PC-9 (cell line): ENCODE results near the gene LRRC59. TPM values are rescaled to one million over a fixed set of nuclear protein-coding genes. Genes with fewer than 3 reads are reported as not detected.

Experiments
- total RNA-seq: library from RNA; stranded (reverse); gene quantifications from 2 replicates; pipeline ENCODE4 v1.2.3, GENCODE V29; 2021

LRRC59 gene
- total RNA-seq, 1 experiment from 2014 or later: 102 TPM

Other genes starting within 250 kb of the LRRC59 start
- 34.0 and 35.8 TPM in 2 replicates for gene PPP1R9B, start 246.8 kb downstream of the LRRC59 start, total RNA-seq
- not detected in 2 replicates for gene SGCA, start 231.5 kb downstream of the LRRC59 start, total RNA-seq
- gene COL1A1, start 195.9 kb downstream of the LRRC59 start, total RNA-seq: 20.7 and 29.5 TPM in 2 replicates
- gene TMEM92, start 123.1 kb downstream of the LRRC59 start, total RNA-seq: 12.9 and 16.6 TPM in 2 replicates
- gene XYLT2, start 51.4 kb downstream of the LRRC59 start, total RNA-seq: 34.0 and 37.5 TPM in 2 replicates
- 42.6 and 48.3 TPM in 2 replicates for gene MRPL27, start 24.3 kb downstream of the LRRC59 start, total RNA-seq
- 18.2 and 21.0 TPM in 2 replicates for gene EME1, start 24.3 kb downstream of the LRRC59 start, total RNA-seq
- 149 and 154 TPM in 2 replicates for gene ACSF2, start 28.7 kb upstream of the LRRC59 start, total RNA-seq
- gene CHAD, start 71.4 kb upstream of the LRRC59 start, total RNA-seq: not detected in 2 replicates
- 14.8 and 15.1 TPM in 2 replicates for gene RSAD1, start 81.3 kb upstream of the LRRC59 start, total RNA-seq
- gene MYCBPAP, start 110.9 kb upstream of the LRRC59 start, total RNA-seq: 4.9 and 11.6 TPM in 2 replicates
- gene EPN3, start 135.2 kb upstream of the LRRC59 start, total RNA-seq: 15.6 and 22.8 TPM in 2 replicates
- 41.5 and 60.5 TPM in 2 replicates for gene SPATA20, start 149.7 kb upstream of the LRRC59 start, total RNA-seq
- gene CACNA1G, start 163.2 kb upstream of the LRRC59 start, total RNA-seq: 0.28 and 0.46 TPM in 2 replicates
- 221 and 273 TPM in 2 replicates for gene ABCC3, start 237.4 kb upstream of the LRRC59 start, total RNA-seq